Esophagus squamous epithelium (tissue), 5 donors: Measurements from ENCODE around the gene SHMT2. TPM values are rescaled to one million over a fixed set of nuclear protein-coding genes. Genes with fewer than 3 reads are reported as not detected.
A peak's percentile ranks its signal among the peaks of the same experiment; 100 is the strongest.

Source experiments
- DNase-seq: peaks from one replicate; lab custom pipeline; 2025; lab: John Stamatoyannopoulos, UW
- H3K27ac ChIP-seq, 4 donors: fragments of 200-600 bp; sonication (generic); one replicate each; pipeline ENCODE4 v1.5.1; 2016 to 2019; ENCODE audit warnings: mild to moderate bottlenecking in 1 of 4
- H3K27me3 ChIP-seq, 4 donors: fragments of 200-600 bp; sonication (generic); 1 replicate in 3 of 4; 2 replicates in 1 of 4; pipeline versions ENCODE4 v1.5.1 to v1.6.0; 2017 to 2021; ENCODE audit warnings: antibody characterized with exemption in 1 of 4
- H3K36me3 ChIP-seq, 3 donors: fragments of 200-600 bp; sonication (generic); one replicate each; pipeline ENCODE4 v1.5.1; 2016 to 2019
- H3K4me1 ChIP-seq, 3 donors: fragments of 200-600 bp; sonication (generic); one replicate each; pipeline ENCODE4 v1.5.1; 2017 to 2019
- H3K4me3 ChIP-seq, 4 donors: fragments of 200-600 bp; sonication (generic); 1 replicate in 3 of 4; 2 replicates in 1 of 4; pipeline ENCODE4 v1.5.1; 2016 to 2019; ENCODE audit warnings: mild to moderate bottlenecking in 2 of 4, moderate library complexity in 1 of 4
- H3K9me3 ChIP-seq, 3 donors: fragments of 200-600 bp; sonication (generic); one replicate each; pipeline ENCODE4 v1.5.1; 2016 to 2019
- POLR2A ChIP-seq, 4 donors: fragments of 450-650 bp; IDR thresholded peaks; one replicate each; pipeline ENCODE4 v1.6.1; 2017; ENCODE audit warnings: antibody characterized with exemption in 4 of 4, mild to moderate bottlenecking in 4 of 4, moderate library complexity in 3 of 4
- WGBS, 2 donors: methylation state at CpG; one replicate each; pipeline ENCODE4 v1.1.5; 2018; 5-methylcytosine and 5-hydroxymethylcytosine counted together
- intact Hi-C: fragments of 100-400 bp; cut with DNase I; formaldehyde crosslinking; loops from one replicate; pipeline ENCODE4 v1.15.0; 2022
- total RNA-seq, 4 donors: library from RNA; depleted of rRNA; stranded (reverse); fragments of >200 nt; gene quantifications; one replicate each; pipeline ENCODE4 v1.1.0, GENCODE V29; 2016
- TF ChIP-seq, protein P1 (sequence below), 6 experiments: fragments of 450-650 bp in 4 of 6; fragments of 200-600 bp in 2 of 6; sonication (generic) in 2 of 6; IDR thresholded peaks; one replicate each; pipeline ENCODE4 v1.5.1; 2016 to 2019; ENCODE audit warnings: antibody characterized with exemption in 6 of 6, mild to moderate bottlenecking in 4 of 6, moderate library complexity in 4 of 6
- donor health status: DM: yes; HTN: yes; CAD: no.

Gene SHMT2
- total RNA-seq, 4 donors from 2014 or later, result 56.1 to 104 (median 76.6) TPM

GRCh38 chr12:57234233-57234570 is 4.7 kb downstream of the SHMT2 start:
- WGBS, 2 donors, result 61 to 67% methylated on average over 1 to 3 of the region's 3 CpGs
- peaks cover 0 to 44% (median 4%) of the 10 kb centered on the region in 4 donors for H3K27me3 ChIP-seq
- H3K36me3 ChIP-seq, result peaks cover 15 to 43% (median 31%) of the 10 kb centered on the region in 3 donors
- TF ChIP-seq, protein P1, sequence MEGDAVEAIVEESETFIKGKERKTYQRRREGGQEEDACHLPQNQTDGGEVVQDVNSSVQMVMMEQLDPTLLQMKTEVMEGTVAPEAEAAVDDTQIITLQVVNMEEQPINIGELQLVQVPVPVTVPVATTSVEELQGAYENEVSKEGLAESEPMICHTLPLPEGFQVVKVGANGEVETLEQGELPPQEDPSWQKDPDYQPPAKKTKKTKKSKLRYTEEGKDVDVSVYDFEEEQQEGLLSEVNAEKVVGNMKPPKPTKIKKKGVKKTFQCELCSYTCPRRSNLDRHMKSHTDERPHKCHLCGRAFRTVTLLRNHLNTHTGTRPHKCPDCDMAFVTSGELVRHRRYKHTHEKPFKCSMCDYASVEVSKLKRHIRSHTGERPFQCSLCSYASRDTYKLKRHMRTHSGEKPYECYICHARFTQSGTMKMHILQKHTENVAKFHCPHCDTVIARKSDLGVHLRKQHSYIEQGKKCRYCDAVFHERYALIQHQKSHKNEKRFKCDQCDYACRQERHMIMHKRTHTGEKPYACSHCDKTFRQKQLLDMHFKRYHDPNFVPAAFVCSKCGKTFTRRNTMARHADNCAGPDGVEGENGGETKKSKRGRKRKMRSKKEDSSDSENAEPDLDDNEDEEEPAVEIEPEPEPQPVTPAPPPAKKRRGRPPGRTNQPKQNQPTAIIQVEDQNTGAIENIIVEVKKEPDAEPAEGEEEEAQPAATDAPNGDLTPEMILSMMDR (IDR thresholded peaks at IDR 0.05), result no peak
- TF ChIP-seq POLR2A (IDR thresholded peaks at IDR 0.05), result no peak
- DNase-seq, result no peak
- H3K4me3 ChIP-seq, result no peak overlapping the region
- H3K9me3 ChIP-seq, result no peaks in the 10 kb centered on the region
- H3K27ac ChIP-seq, result peak overlapping the region in 2 of 4 donors; percentile 66 to 79
- intact Hi-C loops, result no loop called here
- H3K4me1 ChIP-seq, result peaks cover 55 to 100% (median 55%) of the 10 kb centered on the region in 3 donors

DNA sequence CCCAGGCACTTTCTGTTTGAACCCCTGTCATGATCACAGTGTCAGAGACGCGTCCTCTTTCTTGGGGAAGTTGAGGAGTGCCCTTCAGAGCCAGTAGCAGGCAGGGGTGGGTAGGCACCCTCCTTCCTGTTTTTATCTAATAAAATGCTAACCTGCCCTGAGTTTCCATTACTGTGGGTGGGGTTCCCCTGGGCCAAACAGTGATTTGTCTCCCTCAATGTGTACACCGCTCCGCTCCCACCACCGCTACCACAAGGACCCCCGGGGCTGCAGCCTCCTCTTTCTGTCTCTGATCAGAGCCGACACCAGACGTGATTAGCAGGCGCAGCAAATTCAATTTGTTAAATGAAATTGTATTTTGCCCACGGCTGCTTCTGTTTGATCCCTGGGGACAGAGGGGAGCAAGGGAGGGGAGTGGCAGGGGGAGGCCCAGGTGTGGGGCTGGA is 5.1 kb downstream of the SHMT2 start:
- Histone ChIP-seq H3K9me3 (no peaks in the 10 kb centered on the region), H3K27me3 (peaks cover 0 to 48% (median 4%) of the 10 kb centered on the region in 4 donors), H3K4me3 (peak overlapping the region in 3 of 4 donors; percentile 2 to 45 (median 44)), H3K4me1 (peaks cover 56 to 100% (median 59%) of the 10 kb centered on the region in 3 donors), H3K27ac (peak overlapping the region; percentile 39 to 79 (median 66)), H3K36me3 (peaks cover 15 to 43% (median 31%) of the 10 kb centered on the region in 3 donors)
- TF ChIP-seq, protein P1 (IDR thresholded peaks at IDR 0.05), result no peak
- no peak for TF ChIP-seq POLR2A (IDR thresholded peaks at IDR 0.05)
- intact Hi-C loops, result no loop called here
- WGBS, 2 donors, result 38 to 46% methylated on average over 3 to 9 of the region's 10 CpGs
- DNase-seq, result no peak

DNA sequence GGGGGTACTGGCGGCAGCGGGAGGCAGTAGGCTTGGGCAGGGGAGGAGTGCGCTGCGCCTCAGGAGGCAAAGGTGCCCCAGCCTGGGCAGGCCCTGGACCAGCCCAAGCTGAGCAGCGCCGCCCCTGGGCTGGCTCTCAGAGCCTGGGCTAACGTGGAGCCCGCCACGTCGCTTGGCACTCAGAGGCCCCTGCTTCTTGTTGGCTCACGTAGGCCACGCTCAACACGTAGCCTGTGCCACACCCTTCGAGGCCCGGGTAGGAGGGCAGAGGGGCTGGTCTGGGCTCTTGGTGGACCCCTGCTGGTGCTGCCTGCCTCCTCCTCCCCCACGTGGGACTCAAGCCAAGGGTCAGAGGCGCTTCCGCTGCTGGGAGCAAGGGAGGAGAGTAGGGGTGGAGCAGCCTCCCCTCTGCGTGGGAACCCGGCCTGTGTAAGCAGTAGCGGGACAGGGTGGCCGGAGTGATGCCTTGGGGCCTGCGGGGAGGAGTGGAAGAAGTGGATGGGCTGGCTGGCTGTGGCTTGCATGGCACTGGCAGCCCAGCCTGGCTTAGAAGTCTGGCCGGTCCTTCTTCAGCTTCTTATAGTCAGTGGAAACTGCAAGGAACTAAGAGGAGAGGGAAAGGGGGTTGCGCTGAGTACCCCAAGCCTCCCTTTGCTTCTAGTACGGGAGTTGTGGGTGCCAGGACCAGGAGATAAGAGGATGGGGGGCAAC is 5.7 kb downstream of the SHMT2 start:
- DNase-seq, result no peak
- intact Hi-C loops, result no loop called here
- peak overlapping the region in 3 of 4 donors; percentile 26 to 45 (median 44) for H3K4me3 ChIP-seq
- H3K4me1 ChIP-seq, result peaks cover 61 to 100% (median 61%) of the 10 kb centered on the region in 3 donors
- WGBS, 2 donors, result 54 to 68% methylated on average over 10 of the region's 26 CpGs
- peaks cover 15 to 43% (median 31%) of the 10 kb centered on the region in 3 donors for H3K36me3 ChIP-seq
- peak overlapping the region; percentile 39 to 79 (median 66) for H3K27ac ChIP-seq
- H3K9me3 ChIP-seq, result no peaks in the 10 kb centered on the region
- peaks cover 0 to 53% (median 9%) of the 10 kb centered on the region in 4 donors for H3K27me3 ChIP-seq
- TF ChIP-seq, protein P1 (IDR thresholded peaks at IDR 0.05), result no peak
- TF ChIP-seq POLR2A (IDR thresholded peaks at IDR 0.05), result no peak

GRCh38 chr12:57235728-57236131 is 6.2 kb downstream of the SHMT2 start:
- TF ChIP-seq, protein P1 (IDR thresholded peaks at IDR 0.05), result no peak
- no peak for TF ChIP-seq POLR2A (IDR thresholded peaks at IDR 0.05)
- Histone ChIP-seq H3K4me1 (peaks cover 61 to 100% (median 61%) of the 10 kb centered on the region in 3 donors), H3K27me3 (peaks cover 0 to 59% (median 13%) of the 10 kb centered on the region in 4 donors), H3K9me3 (no peaks in the 10 kb centered on the region), H3K4me3 (peak overlapping the region in 3 of 4 donors; percentile 26 to 45 (median 44)), H3K36me3 (peaks cover 15 to 42% (median 31%) of the 10 kb centered on the region in 3 donors), H3K27ac (peak overlapping the region; percentile 39 to 79 (median 66))
- whole genome bisulfite sequencing, 2 donors, result 28 to 36% methylated on average over 4 to 8 of the region's 8 CpGs
- no peak for DNase-seq
- intact Hi-C loops, result no loop called here
